NCI-H510A (cell line): ENCODE results near the gene TOMM70.
"Not testable (repeated sequence)": the region's sequence is repeated elsewhere in the genome, so short reads cannot be mapped to it uniquely, and the experiment has no call there.

Experiments used
- DNase-seq: peaks from one replicate; lab custom pipeline; 2025; lab: John Stamatoyannopoulos, UW

Gene TOMM70

DNA sequence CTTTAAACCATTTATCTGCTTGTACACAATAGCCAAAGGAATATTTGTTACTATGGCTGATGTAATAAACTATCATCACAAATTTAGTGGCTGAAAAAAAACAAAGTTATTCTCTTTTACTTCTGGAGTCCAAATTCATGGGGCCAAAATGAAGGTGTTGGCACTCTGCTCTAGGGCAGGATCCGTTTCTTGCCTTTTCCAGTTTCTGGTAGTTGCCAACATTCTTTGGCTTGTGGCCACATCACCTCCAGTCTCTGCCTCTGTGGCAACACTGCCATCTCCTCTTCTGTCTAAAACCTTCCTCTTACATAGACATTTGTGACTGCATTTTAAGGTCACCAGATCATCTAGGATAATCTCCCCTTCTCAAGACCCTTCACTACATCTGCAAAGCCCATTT lies 39.0 kb downstream of the TOMM70 start:
- DNase-seq: no peak

DNA sequence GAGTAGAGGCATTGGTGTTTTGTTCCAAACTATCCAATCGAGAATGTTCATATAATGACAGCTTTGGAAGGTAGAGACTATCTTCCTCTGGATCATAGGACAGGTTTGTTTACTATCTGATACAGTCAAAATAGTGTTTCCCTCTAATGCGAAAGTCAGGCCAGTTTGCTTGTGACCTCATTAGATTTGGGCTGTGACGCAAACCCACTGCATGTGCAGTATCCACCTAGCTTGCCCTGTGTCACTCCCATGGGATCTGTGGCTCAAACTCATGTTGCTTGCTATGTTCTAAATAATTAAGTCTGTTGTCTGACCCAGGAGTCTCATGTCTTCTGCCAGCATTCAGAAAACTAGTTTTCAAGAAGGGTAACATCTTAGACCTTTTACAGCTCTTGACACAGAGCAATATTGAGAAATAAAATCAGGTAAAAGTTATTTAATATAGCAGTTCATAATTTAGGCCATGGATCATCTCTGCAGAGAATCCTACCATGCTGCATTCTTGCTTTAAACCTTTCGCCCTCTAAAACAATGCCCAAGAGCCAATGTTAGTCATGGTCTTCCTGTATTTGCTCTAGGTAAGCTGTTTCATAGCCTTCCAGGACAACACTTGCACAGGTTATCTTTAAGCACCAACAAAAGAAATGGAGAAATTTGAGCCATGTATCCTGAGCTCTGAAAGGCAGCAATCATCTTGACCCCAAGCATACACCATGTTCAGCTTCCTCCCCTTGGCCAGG lies 40.0 kb downstream of the TOMM70 start:
- DNase-seq: no peak

DNA sequence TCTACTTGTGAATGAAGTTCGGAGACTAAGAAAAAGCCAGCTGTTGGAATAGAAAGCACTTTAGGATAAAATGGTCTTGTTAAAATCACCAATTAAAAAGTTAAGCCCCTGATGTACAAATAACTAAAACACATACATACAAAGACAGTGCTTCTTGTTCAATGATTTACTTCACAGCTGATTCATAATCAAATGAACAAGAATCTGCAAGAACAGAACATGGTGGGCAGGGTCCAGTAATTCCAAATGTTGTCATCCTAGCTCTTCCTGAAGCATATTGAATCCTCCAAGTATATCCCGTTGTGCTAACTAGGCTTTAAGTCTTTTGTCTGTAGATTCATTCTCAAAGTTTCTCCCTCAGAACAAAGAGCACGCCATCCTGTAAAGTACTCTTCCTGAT lies 41.9 kb downstream of the TOMM70 start:
- no peak for DNase-seq

DNA sequence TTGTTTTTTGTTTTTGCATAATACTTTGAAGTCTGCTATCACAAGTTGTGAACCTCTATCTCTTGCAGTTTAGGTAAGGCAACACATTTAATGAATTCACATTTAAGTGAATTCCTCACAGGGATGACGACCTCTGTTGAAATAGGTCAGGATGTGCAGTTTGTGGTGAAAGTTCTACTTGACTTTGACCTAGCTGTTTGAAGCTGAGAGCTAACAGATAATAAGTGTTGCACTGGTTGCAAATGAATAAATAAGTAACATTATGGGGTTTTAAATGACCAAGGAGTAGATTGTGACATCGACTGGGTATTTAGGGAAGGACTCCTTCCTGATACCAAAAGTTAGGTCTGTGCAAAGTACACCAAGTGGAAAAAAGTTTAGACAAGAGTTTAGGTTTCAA lies 42.5 kb downstream of the TOMM70 start:
- no peak for DNase-seq

DNA sequence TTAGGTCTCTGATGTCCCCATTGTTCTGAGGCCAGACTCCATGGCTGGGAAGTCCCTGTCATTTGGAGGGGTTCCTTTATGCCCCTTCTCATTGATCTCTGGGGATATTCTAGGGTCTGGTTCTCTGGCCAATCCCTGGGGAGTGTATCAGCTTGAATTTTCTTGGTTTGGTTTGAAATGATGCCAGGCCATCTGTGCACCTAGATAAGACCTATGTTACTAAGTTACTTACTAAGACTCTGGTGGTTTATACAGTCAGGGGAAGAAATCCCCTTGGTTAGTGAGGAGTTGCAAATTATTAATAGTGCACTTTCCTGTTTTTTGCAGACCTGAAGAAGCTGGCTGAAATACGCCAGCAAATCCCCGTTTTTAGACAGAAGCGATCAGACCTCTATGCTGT lies 46.0 kb downstream of the TOMM70 start:
- no peak for DNase-seq

DNA sequence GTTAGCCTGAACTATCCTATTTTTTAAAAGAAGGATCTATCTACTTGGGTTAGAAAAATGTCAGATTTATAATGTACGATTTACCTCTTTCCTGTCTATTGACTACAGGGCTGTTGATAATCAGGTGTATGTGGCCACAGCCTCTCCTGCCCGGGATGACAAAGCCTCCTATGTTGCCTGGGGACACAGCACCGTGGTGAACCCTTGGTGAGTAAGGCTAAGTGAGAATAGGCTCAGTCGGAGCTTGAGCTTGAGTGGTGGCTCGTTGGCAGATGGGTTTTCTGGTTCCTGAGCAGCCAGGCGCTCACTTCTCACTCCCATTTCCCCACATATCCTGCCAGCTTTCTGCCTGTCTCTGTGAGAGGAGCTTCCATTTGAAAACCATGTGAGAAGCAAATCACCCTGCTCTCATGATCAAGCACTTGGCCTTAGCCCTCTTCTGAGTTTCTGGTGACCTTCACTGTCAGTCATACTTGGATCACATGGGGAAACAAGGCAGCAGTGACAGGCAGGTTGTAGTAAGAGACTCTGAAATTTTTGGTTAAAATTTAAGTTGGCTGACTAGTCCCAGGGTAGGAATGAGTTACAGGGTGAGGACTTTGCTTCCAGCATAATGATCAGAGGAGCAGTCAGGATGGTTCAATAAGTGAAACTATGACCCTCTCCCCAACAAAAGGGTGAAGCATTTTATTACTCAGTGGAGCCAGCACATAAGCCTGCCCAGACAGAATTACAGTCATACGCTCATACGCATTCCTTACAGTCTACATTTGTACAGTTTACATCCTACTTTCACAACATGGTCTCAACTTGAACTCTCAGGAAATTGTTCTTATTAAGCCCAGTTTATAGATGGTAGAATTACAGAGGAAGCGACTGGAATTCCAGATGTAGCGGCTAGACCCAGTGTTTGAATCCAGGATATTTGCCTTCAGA lies 48.3 kb downstream of the TOMM70 start:
- DNase-seq: no peak

DNA sequence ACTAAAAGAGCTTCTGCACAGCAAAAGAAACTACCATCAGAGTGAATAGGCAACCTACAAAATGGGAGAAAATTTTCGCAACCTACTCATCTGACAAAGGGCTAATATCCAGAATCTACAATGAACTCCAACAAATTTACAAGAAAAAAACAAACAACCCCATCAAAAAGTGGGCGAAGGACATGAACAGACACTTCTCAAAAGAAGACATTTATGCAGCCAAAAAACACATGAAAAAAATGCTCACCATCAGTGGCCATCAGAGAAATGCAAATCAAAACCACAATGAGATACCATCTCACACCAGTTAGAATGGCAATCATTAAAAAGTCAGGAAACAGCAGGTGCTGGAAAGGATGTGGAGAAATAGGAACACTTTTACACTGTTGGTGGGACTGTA lies 49.1 kb downstream of the TOMM70 start:
- DNase-seq: not testable (repeated sequence)

DNA sequence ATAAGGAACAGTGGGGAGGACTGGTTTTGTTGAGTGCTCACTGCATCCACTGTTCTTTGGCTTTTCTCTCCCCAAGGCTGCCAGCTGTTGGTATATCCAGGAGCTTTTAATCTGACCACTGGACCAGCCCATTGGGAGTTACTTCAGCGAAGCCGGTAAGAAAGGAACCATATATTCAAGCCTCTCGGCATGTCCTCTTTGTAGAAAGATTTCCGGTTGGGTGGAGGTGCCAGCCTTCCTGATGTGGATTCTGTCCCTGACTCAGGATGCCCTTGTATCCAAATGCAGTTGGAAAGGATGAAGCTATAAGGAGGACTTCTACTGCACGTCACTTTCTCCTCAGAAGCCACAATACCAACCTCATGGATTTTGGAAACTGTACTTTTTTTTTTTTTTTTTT lies 52.2 kb downstream of the TOMM70 start:
- DNase-seq: no peak

DNA sequence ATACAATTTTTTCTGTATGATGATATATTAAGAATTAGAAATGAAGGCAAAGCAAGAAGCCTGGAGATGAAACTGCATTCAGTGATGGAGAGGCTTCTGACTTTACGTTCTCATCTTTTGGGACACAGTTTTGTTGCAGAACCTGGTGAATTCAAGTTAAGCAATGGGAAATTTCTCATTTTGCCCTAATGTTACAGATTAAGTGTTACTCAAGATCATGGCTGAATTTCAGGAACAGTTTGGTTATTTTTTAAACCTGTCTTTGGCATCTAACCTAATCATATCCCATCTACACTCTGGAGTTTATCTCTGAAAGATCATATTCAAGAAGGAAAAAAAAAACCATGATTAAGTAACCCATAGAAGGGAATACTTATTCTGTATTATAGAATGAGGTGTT lies 60.4 kb downstream of the TOMM70 start:
- DNase-seq: no peak

DNA sequence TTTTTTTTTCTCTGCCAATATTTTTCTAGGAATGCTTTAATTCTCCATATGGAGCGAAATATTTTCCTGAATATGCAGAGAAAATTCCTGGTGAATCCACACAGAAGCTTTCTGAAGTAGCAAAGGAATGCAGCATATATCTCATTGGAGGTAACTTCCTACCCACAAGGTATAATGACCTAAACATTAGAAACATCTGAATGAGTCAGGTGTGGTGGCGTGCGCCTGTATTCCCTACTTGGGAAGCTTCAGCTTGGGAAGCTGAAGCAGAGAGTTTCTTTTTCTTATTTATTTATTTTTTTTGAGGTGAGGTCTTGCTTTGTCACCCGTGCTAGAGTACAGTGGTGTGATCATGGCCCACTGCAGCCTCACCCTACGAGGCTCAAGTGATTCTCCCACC lies 61.1 kb downstream of the TOMM70 start:
- DNase-seq: no peak

DNA sequence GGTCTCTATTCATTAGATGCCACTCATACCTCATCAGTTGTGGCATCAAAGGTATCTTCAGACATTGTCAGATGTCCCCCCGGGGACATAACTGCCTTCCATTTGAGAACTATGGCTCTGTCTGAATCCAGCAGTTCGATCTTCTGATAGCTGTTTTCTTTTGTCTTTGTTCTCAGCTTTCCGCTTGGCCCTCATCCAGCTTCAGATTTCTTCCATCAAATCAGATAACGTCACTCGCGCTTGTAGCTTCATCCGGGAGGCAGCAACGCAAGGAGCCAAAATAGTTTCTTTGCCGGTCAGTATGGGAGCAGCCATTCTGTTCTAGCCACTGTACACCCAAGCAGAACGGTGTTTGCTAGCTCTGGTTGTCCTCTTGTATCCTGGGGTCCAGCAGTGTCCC lies 62.0 kb downstream of the TOMM70 start:
- no peak for DNase-seq

DNA sequence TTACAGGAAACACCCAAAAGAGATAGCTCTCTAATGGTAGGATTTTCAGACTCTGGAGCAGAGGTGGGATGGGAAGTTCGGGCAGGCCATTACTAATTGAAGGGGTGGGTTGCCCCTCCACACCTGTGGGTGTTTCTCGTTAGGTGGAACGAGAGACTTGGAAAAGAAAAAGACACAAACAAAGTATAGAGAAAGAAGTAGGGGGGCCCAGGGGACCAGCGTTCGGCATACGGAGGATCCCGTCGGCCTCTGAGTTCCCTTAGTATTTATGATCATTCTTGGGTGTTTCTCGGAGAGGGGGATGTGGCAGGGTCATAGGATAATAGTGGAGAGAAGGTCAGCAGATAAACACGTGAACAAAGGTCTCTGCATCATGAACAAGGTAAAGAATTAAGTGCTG lies 64.7 kb downstream of the TOMM70 start:
- DNase-seq: not testable (repeated sequence)

DNA sequence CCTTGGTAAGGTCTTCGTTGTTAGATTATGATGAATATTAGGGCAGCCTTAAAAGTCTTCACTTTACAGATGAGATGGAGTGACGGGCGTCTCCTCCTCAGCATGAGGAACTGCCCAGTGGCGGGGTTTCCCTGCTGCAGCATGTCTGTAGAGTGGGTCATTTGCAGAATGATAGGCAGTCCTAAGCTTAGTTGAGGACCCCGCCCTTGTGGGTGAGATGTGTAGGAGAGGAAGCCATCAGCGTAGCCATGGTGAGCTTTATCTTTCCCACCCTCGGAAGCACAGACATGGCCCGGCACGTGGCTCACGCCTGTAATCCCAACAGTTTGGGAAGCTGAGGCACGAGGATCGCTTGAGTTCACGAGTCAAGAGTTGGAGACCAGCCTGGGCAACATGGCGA lies 65.5 kb downstream of the TOMM70 start:
- peak; percentile 31 for DNase-seq

DNA sequence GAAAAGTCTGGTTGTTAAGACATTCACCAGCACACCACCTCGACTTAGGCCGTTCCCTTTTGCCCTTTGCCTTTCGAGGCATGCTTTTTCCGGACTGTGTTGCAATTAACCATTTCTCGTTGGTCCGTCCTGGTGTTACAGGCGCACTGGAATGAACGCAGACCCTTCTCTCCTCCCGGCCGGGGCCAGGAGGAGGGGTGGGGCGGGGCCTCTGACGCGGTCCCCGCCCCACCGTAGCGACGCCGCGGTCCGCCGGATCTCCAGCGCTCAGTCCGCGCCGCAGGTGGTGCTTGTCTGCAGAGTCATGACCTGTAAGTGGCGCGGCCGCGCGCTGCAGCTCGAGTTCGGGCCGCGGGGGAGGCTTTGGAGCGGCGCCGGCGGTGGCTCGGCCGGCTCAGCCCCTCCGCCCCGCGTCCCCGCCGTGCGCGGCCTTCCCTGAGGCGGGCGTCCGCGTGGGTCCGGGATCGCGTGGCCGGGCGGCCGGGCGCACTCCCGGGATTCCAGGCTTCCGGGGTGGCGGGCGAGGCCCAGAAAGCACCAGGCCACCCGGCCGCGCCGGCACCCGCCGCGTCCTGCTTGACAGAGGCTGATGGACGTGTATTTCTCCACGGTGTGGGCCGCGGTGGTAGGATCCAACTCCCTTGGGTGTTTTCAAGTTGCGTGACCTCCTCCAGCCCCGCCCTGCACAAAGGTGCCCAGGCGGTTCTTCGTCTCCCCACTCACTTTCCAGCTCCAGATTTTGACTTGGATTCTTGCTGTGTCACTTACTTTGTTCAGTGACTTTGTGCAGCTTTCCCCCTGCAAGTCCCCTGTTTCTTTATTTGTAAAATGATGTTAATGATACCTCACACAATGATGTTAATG lies 66.2 kb downstream of the TOMM70 start, which contains the start of gene NIT2:
Gene NIT2 (plus strand): TSS at position 270 of the 864 bp plus-strand sequence. CDS start 35 bp downstream, at position 305.
- DNase-seq: peak; percentile 70

DNA sequence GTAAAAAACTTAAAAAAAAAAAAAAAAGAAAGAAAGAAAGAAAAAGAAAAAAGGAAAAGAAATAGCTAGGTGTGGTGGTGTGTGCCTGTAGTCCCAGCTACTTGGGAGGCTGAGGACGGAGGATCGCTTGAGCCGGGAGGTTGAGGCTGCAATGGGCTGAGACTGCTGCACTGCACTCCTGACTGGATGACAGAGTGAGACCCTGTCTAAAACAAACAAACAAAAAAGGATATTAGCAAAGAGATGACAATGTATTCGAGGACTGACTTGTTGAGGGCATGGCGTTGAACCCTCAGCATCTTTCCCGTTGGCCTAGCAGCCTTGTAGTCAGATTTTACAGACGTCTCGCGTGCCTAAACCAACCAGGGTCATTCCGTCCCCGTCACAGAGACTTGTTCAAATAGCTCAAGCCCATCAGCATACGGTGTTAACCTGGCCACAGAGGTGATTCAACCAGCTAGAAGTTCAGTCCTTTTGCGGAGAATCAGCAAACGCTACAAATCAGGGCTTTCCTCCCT lies 66.9 kb downstream of the TOMM70 start:
- no peak for DNase-seq

DNA sequence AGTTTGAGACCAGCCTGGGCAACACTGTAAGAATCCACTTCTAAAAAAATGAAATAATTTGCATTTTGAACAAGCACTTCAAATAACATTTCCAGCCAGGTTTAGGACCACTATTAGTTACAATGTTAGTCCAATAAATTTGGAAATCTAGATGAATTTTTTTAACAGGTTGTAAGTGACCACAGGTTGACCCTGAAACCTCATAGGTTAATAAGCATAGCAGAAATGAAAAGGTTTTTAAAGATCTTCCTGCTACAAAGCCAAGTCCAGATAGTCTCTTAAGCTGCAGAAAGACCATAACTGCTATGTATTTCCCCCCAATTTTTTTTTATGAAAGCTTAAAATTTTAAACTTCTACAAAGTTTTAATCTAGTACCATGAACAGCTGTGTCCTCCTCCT lies 67.8 kb downstream of the TOMM70 start:
- no peak for DNase-seq

DNA sequence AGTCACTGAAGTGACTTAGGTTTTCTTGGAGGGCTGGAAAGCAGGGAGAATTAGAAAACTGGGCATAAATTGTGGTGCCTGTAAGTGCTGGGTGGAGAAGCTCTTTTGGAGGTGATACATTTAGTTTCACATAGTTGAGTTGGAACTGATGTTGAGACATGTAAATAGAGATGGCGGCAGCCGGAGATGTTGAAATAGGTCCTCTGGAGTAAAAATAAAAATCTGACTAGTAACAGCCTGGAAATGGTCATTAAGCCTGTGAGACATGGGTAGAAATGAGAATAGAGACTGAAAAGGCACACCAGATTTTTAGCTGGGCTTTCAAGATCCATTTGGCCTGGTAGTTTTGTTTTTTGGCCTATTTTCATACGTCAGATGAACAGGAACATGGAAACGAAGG lies 69.2 kb downstream of the TOMM70 start:
- no peak for DNase-seq

DNA sequence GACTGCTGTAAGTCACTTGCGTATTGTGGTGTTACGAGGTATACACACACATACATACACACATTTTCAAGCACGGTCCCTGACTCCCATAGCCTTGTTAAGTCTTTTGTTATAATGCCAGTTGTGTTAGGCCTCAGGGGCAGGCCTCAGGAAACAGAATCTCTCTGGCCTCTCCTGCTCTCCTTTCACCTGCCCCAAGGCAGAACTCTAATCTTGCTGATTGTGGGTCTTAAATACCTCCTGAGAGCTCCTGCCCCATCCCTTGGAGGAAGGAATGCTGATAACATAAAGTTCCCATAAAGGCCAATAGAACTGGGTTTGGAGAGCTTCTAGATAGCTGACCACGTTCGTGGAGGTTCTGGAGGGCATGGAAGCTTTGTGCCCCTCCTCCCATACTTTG lies 70.2 kb downstream of the TOMM70 start:
- DNase-seq: no peak

DNA sequence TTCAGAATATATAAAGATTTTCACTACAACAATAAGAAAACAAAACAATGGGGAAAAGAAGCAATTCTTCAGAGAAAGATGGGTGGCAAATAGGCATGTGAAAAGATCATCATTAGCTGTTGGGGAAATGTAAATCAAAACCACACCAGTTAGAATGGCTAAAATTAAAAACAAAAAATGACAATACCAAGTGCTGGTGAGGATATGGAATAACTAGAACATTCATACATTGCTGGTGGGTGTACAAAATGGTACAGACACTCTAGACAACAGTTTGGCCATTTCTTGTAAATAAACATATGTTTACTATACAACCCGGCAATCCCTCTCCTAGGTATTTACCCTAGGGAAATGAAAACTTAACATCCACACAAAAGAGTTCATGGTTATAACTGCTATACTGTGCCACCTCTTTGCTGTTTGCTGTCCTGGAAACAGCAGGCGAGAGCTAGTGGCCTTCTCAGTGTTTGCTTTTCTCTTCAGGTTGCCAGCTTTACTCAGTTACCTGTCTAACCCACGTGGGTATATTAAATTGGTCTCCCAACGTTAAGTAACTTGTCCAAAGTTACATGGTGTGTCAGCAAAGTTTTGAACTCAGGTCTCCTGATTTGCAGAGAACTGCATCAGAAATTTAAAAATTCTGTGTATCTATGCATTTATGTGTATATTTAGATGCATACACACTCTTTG lies 70.9 kb downstream of the TOMM70 start:
- no peak for DNase-seq

DNA sequence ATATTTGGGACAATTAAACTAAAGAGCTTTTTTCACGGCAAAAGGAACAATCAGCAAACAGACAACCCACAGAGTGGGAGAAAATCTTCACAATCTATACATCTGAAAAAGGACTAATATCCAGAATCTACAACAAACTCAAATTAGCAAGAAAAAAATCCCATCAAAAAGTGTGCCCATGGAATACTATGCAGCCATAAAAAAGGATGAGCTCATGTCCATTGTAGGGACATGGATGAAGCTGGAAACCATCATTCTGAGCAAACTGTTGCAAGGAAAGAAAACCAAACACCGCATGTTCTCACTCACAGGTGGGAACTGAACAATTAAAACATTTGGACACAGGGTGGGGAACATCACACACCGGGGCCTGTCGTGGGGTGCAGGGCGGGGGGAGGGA lies 73.5 kb downstream of the TOMM70 start:
- not testable (repeated sequence) for DNase-seq

DNA sequence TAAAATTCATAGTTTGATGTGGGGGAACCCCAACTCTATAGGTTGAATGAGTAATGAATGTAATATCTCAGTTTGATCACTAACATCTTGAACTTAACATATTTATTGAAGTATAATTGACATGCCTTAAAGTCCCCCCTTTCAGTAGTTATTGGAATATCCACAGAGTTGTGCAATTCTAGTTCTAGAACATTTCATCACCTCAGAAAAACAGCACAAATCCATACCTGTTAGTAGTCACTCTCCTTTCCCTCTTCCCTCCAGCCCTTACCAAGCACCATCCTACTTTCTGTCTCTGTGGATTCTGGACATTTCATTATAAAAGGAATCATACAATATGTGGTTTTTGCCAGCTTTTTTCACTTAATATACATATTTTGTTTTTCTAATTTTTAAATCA lies 75.1 kb downstream of the TOMM70 start:
- no peak for DNase-seq
